Rectal smooth muscle tissue (tissue), 1 donor: ENCODE measurements around the gene CRELD1.
A peak's percentile ranks its signal among the peaks of the same experiment; 100 is the strongest.
"Not testable (repeated sequence)": the region's sequence is repeated elsewhere in the genome, so short reads cannot be mapped to it uniquely, and the experiment has no call there.

Experiments used
- H3K27ac ChIP-seq: one replicate; pipeline ENCODE4 v1.7.0; 2013; ENCODE audit warnings: low read depth, low read length, inconsistent platforms
- H3K27me3 ChIP-seq: one replicate; pipeline ENCODE4 v1.7.0; 2013; ENCODE audit warnings: low read length; ENCODE audit not compliant: control insufficient read depth, insufficient read depth
- H3K36me3 ChIP-seq: one replicate; pipeline ENCODE4 v1.7.0; 2013; ENCODE audit warnings: low read length; ENCODE audit not compliant: control insufficient read depth, insufficient read depth
- H3K4me1 ChIP-seq: one replicate; pipeline ENCODE4 v1.7.0; 2013; ENCODE audit warnings: low read length; ENCODE audit not compliant: control insufficient read depth, insufficient read depth
- H3K4me3 ChIP-seq: one replicate; pipeline ENCODE4 v1.7.0; 2013; ENCODE audit warnings: low read length
- H3K9ac ChIP-seq: one replicate; pipeline ENCODE4 v1.7.0; 2013; ENCODE audit warnings: low read length

Gene CRELD1

DNA sequence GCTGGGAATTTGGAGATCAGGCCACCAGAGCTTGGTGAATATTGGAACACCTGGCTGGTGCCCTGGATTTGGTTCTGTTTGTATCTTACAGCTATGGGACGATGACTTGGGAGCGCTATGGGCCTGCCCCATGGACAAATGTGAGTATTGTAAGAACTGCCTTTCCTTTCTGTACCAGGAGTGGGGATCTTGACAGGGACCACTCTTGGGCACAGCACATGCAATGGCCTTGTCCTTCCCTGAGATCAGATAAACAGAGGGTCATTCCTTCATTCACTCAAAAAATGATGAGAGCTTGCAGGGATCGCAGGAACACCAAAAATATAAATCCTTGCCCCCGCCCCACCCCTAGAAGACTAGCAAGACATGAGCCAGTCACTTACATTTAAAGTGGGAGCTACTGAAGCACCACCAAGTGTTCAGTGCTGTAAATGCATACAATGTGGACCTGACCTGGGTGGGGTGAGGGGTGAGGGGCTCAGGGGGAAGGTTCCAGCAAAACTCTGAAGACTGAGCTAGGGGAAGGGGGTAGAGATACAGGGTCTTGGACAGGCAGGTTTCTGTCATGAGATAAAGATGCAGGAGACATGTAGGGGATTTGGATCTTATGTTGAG lies 2.7 kb upstream of the CRELD1 start:
- Histone ChIP-seq H3K27ac (no peak overlapping the region), H3K4me3 (no peak overlapping the region), H3K9ac (no peak overlapping the region), H3K36me3 (no peaks in the 10 kb centered on the region), H3K27me3 (no peaks in the 10 kb centered on the region), H3K4me1 (peaks cover 16% of the 10 kb centered on the region)

DNA sequence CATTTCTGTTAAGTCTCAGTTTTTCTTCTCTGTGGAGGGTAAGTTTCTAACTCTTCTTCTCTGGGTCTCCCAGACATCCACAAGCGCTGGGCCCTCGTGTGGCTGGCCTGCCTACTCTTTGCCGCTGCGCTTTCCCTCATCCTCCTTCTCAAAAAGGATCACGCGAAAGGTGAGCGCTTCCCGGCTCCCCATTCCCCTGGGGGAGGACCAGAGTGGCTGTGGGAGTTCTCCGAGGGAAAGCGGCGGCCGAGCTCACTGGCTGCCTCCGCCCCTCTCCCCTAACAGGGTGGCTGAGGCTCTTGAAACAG lies 1.1 kb upstream of the CRELD1 start:
- no peaks in the 10 kb centered on the region for H3K27me3 ChIP-seq
- H3K4me3 ChIP-seq, result peak overlapping the region; percentile 89
- peak overlapping the region; percentile 52 for H3K9ac ChIP-seq
- H3K27ac ChIP-seq, result peak overlapping the region; percentile 96
- H3K4me1 ChIP-seq, result peaks cover 16% of the 10 kb centered on the region
- no peaks in the 10 kb centered on the region for H3K36me3 ChIP-seq

DNA sequence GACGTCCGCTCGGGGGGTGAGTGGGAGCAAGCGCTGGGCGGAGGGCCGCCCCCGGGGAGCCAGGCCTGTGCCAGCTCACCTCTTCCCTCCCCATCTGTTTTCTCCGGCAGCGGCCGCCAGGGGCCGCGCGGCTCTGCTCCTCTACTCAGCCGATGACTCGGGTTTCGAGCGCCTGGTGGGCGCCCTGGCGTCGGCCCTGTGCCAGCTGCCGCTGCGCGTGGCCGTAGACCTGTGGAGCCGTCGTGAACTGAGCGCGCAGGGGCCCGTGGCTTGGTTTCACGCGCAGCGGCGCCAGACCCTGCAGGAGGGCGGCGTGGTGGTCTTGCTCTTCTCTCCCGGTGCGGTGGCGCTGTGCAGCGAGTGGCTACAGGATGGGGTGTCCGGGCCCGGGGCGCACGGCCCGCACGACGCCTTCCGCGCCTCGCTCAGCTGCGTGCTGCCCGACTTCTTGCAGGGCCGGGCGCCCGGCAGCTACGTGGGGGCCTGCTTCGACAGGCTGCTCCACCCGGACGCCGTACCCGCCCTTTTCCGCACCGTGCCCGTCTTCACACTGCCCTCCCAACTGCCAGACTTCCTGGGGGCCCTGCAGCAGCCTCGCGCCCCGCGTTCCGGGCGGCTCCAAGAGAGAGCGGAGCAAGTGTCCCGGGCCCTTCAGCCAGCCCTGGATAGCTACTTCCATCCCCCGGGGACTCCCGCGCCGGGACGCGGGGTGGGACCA lies 632 bp upstream of the CRELD1 start:
- peaks cover 16% of the 10 kb centered on the region for H3K4me1 ChIP-seq
- peak overlapping the region; percentile 75 for H3K9ac ChIP-seq
- H3K36me3 ChIP-seq, result peaks cover 3% of the 10 kb centered on the region

DNA sequence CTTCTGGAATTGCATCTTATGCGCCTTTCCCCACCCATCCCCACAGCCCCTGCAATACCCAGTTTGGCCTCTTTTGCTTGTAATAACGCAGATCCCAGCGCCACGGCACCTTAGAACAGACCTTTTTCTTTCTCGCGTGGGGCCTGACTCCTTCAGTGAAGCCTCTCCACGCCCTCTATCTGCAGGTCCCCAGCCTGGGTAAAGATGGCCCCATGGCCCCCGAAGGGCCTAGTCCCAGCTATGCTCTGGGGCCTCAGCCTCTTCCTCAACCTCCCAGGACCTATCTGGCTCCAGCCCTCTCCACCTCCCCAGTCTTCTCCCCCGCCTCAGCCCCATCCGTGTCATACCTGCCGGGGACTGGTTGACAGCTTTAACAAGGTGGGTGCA lies 594 bp downstream of the CRELD1 start:
- H3K27me3 ChIP-seq, result no peaks in the 10 kb centered on the region
- peaks cover 16% of the 10 kb centered on the region for H3K4me1 ChIP-seq
- peaks cover 3% of the 10 kb centered on the region for H3K36me3 ChIP-seq
- H3K9ac ChIP-seq, result peak overlapping the region; percentile 76
- peak overlapping the region; percentile 96 for H3K27ac ChIP-seq
- peak overlapping the region; percentile 89 for H3K4me3 ChIP-seq

More for the DNA sequence above, 632 bp upstream of the CRELD1 start:
- H3K27ac ChIP-seq, result peak overlapping the region; percentile 96
- peak overlapping the region; percentile 89 for H3K4me3 ChIP-seq
- H3K27me3 ChIP-seq, result no peaks in the 10 kb centered on the region

DNA sequence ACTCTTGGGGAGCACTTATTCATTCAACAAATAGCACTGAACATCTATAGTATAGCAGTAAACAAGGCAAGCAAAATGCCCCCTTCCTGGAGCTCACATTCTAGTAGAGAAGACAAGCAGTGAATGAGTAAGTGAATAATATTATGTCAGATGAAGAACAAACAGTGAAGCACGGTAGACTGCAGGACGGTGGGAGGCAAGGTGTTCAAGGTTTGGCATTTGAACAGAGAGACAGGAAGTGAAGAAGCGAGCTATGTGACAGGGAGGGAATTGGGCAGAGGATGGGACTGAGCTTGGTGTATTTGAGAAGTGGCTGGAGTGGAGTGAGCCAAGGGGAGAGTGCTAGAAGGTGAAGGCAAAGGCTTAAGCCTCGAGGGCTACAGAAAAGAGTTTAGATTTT lies 1.4 kb downstream of the CRELD1 start:
- no peak overlapping the region for H3K9ac ChIP-seq
- peaks cover 3% of the 10 kb centered on the region for H3K36me3 ChIP-seq
- no peak overlapping the region for H3K27ac ChIP-seq
- H3K4me3 ChIP-seq, result peak overlapping the region; percentile 89
- no peaks in the 10 kb centered on the region for H3K27me3 ChIP-seq
- H3K4me1 ChIP-seq, result peaks cover 16% of the 10 kb centered on the region

DNA sequence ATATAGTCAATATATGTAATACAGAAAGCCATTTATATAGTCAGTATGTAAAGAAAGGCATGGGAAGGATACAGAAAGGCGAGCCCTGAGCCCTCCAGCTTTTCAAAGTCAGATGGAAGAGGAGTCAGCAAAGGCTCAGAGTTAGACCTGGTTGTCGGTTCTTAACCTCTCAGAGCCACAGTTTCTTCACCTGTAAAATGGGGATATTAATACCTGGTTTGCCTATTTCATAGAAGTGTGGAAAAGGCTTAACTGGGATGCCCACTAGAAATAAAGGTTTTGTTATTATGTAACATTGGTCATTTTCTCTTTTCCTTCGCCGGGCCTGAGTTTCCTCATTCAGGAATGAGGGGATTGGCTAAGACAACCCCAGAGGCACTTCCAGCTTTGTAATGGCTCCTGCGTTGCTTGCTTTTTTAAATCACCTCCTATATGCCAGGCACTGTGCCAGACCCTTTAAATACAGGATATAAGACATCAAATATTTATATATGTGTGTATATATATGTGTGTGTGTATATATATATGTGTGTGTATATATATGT lies 2.4 kb downstream of the CRELD1 start:
- Histone ChIP-seq H3K27me3 (no peaks in the 10 kb centered on the region), H3K27ac (no peak overlapping the region), H3K4me1 (peaks cover 16% of the 10 kb centered on the region), H3K4me3 (no peak overlapping the region), H3K36me3 (peaks cover 5% of the 10 kb centered on the region), H3K9ac (no peak overlapping the region)

DNA sequence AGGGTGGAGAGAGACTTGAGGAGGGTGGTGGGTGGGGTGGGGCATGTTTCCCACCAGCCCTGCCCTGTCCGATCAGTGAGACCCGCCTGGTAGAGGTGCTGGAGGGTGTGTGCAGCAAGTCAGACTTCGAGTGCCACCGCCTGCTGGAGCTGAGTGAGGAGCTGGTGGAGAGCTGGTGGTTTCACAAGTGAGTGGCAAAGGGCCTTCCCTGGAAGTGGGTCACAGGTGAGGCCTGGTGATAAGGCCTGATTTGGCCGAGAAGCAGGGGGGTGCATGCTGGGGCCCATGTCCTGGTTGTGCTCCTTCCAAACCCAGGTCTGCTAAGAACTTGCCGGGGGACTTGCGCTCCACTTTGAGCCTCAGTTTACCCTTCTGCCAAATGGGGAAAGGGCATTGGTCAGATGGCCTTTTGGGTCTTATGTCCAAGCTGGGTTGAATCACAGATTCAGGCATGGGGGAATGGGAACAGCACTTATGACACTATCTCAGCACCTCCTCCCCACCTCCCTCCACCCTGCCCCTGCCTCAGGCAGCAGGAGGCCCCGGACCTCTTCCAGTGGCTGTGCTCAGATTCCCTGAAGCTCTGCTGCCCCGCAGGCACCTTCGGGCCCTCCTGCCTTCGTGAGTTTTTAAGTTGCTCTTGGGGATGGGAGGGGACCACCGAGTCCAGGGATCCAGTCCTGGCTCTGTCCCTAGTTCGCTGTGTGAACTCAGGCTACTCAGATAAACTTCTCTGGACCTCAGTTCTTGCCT lies 4.0 kb downstream of the CRELD1 start:
- Histone ChIP-seq H3K27me3 (no peaks in the 10 kb centered on the region), H3K4me3 (no peak overlapping the region), H3K27ac (no peak overlapping the region), H3K36me3 (peaks cover 7% of the 10 kb centered on the region), H3K9ac (no peak overlapping the region), H3K4me1 (peaks cover 16% of the 10 kb centered on the region)

DNA sequence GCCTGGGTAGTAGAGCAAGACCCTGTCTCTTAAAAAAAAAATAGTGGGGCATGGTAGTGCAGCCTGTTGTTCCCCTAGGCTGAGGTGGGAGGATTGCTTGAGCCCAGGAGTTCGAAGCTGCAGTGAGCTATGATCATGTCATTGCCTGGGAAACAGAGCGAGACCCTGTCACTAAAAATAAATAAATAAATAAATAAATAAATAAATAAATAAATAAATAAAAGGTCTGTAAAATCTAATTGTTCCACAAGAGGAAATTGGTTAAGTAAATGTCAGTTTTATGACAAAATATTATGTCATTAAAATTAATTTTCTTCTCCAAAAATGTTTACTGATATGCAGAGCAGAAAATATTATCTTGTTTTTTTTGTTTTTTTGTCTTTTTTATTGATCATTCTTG lies 5.3 kb downstream of the CRELD1 start:
- Histone ChIP-seq H3K27me3 (no peaks in the 10 kb centered on the region), H3K4me3 (no peak overlapping the region), H3K9ac (no peak overlapping the region), H3K4me1 (peaks cover 13% of the 10 kb centered on the region), H3K27ac (no peak overlapping the region), H3K36me3 (peaks cover 10% of the 10 kb centered on the region)

DNA sequence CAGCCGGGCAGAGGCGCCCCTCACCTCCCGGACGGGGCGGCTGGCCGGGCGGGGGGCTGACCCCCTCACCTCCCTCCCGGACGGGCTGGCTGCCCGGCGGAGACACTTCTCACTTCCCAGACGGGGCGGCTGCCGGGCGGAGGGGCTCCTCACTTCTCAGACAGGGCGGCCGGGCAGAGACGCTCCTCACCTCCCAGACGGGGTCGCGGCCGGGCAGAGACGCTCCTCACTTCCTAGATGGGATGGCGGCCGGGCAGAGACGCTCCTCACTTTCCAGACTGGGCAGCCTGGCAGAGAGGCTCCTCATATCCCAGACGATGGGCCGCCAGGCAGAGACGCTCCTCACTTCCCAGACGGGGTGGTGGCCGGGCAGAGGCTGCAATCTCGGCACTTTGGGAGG lies 6.3 kb downstream of the CRELD1 start:
- H3K36me3 ChIP-seq, H3K4me3 ChIP-seq, H3K9ac ChIP-seq, H3K4me1 ChIP-seq, H3K27me3 ChIP-seq, H3K27ac ChIP-seq: not testable (repeated sequence)

DNA sequence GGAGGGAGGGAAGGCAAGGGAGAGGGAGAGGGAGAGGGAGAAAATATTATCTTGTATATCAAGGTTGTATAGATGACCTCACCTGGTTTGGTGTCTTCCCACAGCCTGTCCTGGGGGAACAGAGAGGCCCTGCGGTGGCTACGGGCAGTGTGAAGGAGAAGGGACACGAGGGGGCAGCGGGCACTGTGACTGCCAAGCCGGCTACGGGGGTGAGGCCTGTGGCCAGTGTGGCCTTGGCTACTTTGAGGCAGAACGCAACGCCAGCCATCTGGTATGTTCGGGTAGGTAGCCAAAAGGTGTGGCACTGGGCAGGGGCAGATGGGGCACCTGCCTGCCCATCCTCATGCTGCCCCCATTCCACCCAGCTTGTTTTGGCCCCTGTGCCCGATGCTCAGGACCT lies 7.1 kb downstream of the CRELD1 start:
- no peak overlapping the region for H3K9ac ChIP-seq
- H3K36me3 ChIP-seq, result peaks cover 10% of the 10 kb centered on the region

DNA sequence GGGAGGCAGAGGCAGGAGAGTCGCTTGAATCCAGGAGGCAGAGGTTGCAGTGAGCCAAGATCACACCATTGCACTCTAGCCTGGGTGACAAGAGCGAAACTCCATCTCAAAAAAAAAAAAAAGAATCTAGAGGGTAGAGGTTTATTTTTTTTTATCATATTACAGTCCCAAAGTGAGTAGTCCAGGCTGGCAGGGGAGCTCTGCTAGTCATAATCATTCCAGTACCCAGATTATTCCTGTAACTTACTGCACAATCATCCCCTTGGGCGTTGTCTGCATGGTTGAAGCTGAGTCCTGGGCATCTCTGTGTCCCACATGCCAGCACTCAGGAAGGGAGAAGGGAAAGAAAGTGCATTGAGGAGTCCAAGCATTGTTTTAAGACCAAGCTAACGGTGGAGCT lies 8.5 kb downstream of the CRELD1 start:
- Histone ChIP-seq H3K27me3 (no peaks in the 10 kb centered on the region), H3K4me3 (no peak overlapping the region), H3K36me3 (peaks cover 10% of the 10 kb centered on the region), H3K27ac (no peak overlapping the region), H3K9ac (no peak overlapping the region), H3K4me1 (no peaks in the 10 kb centered on the region)

More for the DNA sequence above, 7.1 kb downstream of the CRELD1 start:
- Histone ChIP-seq H3K4me3 (no peak overlapping the region), H3K27ac (no peak overlapping the region), H3K27me3 (no peaks in the 10 kb centered on the region), H3K4me1 (no peaks in the 10 kb centered on the region)

DNA sequence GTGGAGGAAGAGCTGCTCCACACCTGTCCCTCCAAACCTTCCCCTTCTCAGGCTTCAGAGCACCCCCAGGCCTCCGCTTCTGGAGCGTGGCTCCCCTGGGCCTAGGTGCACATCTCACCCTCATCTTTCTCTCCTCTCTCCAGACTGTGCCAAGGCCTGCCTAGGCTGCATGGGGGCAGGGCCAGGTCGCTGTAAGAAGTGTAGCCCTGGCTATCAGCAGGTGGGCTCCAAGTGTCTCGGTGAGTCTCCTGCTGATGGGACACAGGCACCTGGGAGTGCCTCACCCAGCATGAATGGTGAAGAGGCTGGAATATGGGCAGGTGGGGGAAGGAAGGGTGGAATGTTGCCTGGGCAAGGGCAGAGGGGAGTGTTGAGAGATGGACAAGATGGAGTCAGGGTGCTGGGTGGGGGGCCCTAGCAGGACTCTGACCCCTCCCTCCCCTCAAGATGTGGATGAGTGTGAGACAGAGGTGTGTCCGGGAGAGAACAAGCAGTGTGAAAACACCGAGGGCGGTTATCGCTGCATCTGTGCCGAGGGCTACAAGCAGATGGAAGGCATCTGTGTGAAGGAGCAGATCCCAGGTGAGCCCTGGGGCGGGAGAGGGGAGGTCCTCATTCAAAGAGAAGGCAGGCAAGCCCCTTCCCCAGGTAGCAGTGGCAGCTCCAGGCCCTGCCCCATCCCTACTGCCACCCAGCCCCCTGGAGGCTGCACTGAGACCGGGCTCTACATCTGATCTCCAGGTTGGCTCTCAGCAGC lies 9.5 kb downstream of the CRELD1 start:
- H3K4me1 ChIP-seq, result no peaks in the 10 kb centered on the region
- H3K9ac ChIP-seq, result no peak overlapping the region
- no peak overlapping the region for H3K4me3 ChIP-seq
- H3K36me3 ChIP-seq, result peaks cover 7% of the 10 kb centered on the region
- no peak overlapping the region for H3K27ac ChIP-seq
- no peaks in the 10 kb centered on the region for H3K27me3 ChIP-seq
